GM19463 (cell line): ENCODE measurements around the gene LPP.

ENCODE experiments used
- ATAC-seq: cut with Tn5 transposase; IDR thresholded peaks from one replicate; pipeline ENCODE4 v1.9.1; 2021; ENCODE audit warnings: mild to moderate bottlenecking, moderate library complexity; ENCODE audit not compliant: unreplicated experiment

The LPP gene

GRCh38 chr3:188888321-188889053 is 734.5 kb downstream of the LPP start:
- ATAC-seq, result no peak

- ATAC-seq, result no peak
Measured at GRCh38 chr3:188889054-188889491, 735.1 kb downstream of the LPP start.

- no peak for ATAC-seq
Measured at GRCh38 chr3:188890572-188891270, 736.8 kb downstream of the LPP start.

GRCh38 chr3:188899881-188900280 is 745.9 kb downstream of the LPP start:
- ATAC-seq, result no peak

DNA sequence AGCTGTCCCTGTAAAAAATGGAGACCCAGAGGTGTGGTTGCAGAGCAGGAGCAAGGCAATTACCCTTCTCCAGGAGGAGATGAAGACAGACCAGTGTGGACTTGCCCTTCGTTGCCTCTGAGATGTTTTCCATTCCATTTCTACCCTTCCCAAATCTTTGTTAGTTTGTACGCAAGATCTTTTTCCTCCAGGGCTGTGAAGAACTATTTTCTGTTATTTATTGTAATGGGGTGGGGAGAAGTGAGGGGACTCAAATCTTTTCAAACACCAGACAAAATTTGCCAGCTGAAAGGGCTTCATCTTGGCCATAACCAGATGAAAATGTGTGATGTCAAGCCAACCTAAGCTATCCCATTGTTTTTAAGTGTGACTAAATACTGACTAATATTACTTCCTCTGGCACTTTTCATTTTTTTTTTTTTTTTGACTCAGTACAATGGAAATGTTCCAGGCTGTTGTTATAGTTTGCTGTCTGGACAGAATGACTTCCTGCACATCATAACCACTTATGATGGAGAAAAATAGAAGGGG is 746.5 kb downstream of the LPP start:
- ATAC-seq, result no peak

GRCh38 chr3:188901126-188901525 is 747.2 kb downstream of the LPP start:
- ATAC-seq, result no peak

DNA sequence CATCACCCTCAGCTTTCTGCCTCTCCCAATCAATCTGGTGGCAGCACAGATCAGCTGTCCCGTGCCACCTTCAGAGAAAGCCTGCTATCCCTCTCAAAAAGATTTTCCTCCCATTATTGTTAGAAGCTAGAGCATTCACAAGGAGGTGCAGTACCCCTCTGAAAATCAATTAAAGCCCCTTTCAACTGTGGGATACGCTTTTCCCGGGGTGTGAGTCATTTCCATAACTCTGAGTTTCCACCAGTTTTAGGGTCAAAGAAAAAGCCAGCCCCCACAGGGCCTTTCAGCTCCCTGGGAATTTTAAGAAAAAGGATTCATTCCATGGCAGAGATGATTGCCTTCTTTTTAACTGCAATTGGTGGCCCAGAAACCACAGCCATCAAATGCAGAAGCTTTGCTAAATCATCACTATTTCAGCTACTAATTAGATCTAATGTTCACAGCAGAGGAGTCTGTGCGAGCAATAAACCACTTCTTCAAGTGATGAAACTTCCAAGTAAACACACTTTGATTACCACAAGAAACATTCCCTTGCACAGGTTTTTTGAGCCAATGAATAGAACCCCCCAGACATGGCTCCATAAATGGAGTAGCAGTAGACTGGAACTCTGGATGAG is 747.8 kb downstream of the LPP start:
- no peak for ATAC-seq

- ATAC-seq, result no peak
Measured at GRCh38 chr3:188904670-188905069, 750.7 kb downstream of the LPP start.

GRCh38 chr3:188905547-188905946 is 751.6 kb downstream of the LPP start:
- no peak for ATAC-seq

GRCh38 chr3:188906236-188906635 is 752.3 kb downstream of the LPP start:
- no peak for ATAC-seq

DNA sequence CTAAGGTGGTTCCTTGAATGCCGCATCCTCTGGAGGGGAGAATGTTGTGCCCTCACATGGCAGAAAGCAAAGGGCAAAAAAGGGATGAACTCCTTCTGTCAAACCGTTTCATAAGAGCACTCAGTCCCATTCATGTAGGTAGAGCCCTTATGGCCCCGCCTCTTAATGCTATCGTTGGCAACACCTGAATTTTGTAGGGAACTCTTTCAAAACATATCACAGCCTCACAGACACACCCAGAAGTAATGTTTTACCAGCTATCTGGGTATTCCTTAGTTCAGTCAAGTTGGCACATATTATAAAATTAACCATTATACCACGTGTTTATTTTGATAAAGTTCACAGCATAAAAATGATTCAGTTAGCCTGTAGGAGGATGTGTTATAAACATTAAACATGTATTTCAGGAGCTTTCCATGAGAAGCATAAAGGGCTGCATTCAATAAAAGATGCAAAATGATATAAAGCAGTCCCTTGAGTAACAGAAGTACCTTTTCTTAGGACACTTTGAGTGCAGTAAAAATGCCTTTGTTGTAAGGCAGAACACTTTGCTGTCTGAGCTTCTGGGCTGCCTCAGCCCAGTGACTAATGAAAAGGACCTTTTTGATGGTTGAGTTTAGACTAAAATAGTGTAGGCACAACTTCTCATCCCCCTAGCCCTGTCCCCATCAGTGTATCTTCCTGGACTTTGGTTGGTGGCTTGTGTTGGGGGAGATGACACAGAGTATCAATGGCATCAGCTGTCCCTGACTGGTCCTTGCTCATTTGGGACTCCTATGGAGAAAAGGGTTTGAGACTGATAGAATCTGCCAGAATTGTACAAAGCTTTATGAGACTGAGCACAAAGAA is 754.3 kb downstream of the LPP start:
- no peak for ATAC-seq

DNA sequence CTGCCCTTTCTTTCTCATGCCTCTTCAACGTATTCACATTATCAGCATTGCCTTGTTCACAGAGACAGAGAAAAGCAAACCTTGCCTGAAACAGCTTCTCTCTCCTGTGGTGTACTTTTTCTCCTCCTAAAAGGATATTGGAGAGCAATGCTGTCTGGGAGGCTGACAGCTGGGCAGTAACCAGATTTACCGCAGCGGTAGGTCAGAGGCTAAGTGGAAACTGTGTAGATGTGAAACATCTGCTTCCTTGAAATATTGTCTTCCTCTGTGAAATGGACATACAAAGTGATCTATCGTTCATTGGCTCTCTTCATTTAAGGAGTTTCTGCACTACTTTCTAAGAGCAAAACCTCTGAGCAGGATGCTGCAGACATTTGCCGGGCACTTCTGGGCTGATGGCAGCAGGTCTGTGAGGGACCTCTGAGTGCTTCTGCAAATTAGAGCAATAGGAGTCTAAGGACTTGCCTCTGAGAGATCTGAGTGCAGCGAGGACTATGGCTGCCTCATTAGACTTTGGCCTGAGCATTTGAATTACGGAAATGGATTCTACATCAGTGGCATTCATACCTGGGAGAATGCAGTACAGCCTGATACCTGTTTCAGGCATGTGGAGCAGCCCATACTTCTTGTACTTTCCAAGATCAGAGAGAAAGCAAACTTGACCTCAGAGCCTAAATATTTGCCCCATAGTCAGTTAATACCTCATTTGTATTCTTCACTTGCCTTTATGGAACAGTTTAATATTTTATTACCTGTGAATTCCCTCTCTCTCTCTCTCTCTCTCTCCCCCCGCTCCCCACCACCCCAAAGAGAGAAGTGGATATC is 757.3 kb downstream of the LPP start:
- no peak for ATAC-seq

- ATAC-seq, result no peak
Measured at GRCh38 chr3:188913084-188913483, 759.1 kb downstream of the LPP start.

DNA sequence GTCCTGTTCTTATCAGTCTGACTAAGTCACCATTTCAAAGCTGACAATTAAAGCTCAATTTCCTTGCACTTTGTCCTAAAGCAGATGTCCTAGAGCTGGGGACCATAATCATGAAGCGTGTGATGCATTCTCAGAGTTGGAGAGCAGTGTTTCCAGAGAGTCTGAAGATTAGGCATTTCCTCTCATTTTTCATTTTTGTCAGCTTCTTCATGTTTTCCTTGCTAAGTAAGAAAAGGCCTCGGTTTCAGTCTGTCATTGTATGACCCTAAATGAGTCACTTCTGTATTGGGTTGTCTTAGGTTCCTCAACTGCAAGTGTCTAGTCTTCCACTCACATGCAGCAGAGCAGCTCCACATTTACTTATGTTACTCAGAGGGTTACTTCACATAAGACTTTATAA is 760.6 kb downstream of the LPP start:
- ATAC-seq, result peak; percentile 61

DNA sequence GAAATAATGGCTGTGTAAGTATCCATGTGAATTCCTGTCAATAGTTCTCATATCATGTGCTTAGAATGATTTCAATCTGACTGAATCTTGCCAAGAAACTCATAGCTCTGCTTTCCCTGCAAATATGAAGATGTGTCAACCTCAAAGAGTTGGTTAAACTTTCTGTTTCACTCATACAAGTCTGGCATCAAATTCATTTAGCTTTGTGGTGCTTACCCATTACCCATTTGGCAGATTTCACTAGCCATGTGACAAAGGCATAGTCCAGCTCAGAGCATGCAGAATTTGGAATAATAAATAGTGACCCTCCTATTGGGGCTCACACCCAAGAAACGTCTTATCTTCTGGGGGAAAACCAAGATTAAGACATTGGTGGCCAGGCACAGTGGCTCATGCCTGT is 761.2 kb downstream of the LPP start:
- ATAC-seq, result peak; percentile 50

- no peak for ATAC-seq
Measured at GRCh38 chr3:188916934-188917401, 763.0 kb downstream of the LPP start.

- no peak for ATAC-seq
Measured at GRCh38 chr3:188918093-188918492, 764.1 kb downstream of the LPP start.

- ATAC-seq, result no peak
Measured at GRCh38 chr3:188923671-188924070, 769.7 kb downstream of the LPP start.

- ATAC-seq, result no peak
Measured at GRCh38 chr3:188925376-188925775, 771.4 kb downstream of the LPP start.

GRCh38 chr3:188926111-188926510 is 772.2 kb downstream of the LPP start:
- ATAC-seq, result no peak
